Retinal pigment epithelial cell (primary cell): ENCODE measurements around the gene ACD.

Source experiments
- DNase-seq: peaks from one replicate; pipeline ENCODE4 v3.0.0-alpha.2; 2010; ENCODE audit warnings: low read depth
- H3K4me3 ChIP-seq: 2 replicates; pipeline ENCODE4 v1.5.1; 2011; ENCODE audit warnings: mild to moderate bottlenecking, low read length, control low read depth, moderate library complexity
- TF ChIP-seq, protein P1 (sequence below): conservative IDR thresholded peaks from 2 replicates; pipeline ENCODE4 v1.5.1; 2011; ENCODE audit warnings: low read depth, low read length, control low read depth, inconsistent platforms

ACD gene

GRCh38 chr16:67683767-67684166 is 23.7 kb upstream of the ACD start:
- TF ChIP-seq, protein P1, sequence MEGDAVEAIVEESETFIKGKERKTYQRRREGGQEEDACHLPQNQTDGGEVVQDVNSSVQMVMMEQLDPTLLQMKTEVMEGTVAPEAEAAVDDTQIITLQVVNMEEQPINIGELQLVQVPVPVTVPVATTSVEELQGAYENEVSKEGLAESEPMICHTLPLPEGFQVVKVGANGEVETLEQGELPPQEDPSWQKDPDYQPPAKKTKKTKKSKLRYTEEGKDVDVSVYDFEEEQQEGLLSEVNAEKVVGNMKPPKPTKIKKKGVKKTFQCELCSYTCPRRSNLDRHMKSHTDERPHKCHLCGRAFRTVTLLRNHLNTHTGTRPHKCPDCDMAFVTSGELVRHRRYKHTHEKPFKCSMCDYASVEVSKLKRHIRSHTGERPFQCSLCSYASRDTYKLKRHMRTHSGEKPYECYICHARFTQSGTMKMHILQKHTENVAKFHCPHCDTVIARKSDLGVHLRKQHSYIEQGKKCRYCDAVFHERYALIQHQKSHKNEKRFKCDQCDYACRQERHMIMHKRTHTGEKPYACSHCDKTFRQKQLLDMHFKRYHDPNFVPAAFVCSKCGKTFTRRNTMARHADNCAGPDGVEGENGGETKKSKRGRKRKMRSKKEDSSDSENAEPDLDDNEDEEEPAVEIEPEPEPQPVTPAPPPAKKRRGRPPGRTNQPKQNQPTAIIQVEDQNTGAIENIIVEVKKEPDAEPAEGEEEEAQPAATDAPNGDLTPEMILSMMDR: no peak
- DNase-seq: no peak
- no peak overlapping the region for H3K4me3 ChIP-seq

DNA sequence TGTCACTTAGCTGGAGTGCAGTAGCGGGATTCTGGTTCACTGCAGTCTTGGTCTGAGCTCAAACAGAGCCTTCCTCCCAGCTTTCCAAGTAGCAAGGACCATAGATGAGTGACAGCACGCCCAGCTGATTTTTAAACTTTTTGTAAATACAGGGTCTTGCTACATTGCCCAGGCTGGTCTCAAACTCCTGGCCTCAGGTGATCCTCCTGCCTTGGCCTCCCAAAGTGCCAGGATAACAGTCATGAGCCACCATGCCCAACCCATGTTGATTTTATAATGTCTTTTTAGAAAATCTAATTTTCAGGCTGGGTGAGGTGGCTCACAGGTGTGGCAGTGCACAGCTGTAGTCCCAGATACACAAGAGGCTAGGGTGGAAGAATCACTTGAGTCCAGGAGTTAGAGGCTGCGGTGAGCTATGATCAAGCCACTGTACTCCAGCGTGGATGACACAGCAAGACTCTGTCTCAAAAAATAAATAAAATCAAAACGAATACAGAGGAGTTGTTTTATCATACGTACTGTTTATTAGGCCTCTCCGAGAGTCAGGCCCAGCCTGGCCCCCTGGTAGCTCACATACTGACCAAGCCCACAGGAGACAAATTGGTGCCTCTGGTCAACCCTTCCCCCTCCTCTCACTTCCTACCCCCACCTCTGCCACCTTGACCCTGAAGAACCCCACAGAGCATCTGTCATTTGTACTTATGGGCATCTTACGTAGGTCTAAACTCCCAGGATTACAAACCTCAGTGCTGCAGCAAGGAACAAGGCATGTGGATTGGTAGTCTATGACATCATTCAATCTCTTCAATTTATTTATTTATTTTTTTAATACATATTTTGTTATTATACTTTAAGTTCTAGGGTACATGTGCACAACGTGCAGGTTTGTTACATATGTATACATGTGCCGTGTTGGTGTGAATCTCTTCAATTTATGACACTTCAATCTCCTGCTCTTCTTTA is 20.2 kb upstream of the ACD start:
- DNase-seq: no peak
- TF ChIP-seq, protein P1: no peak
- H3K4me3 ChIP-seq: no peak overlapping the region

- TF ChIP-seq, protein P1: no peak
- DNase-seq: no peak
- H3K4me3 ChIP-seq: no peak overlapping the region
Measured at GRCh38 chr16:67678354-67679023, 18.4 kb upstream of the ACD start.

- DNase-seq: no peak
- H3K4me3 ChIP-seq: no peak overlapping the region
- TF ChIP-seq, protein P1: no peak
Measured at GRCh38 chr16:67677712-67678111, 17.7 kb upstream of the ACD start.

DNA sequence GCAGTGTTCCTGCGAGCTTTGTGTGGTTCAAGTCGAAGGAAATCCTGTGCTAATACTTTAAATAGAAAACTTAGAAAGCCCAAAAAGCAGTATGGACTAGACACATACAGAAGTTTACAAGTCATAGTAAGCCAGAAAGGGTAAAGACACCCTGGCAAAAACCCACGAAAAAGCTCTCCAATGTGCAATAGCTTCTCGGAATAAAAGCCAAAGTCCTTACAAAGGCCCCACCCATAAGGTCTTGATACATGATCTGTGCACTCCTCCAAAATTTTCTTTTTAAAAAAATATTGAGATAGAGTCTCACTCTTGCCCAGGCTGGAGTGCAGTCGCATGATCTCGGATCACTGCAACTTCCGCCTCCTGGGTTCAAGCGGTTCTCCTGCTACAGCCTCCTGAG is 16.9 kb upstream of the ACD start:
- DNase-seq: no peak
- H3K4me3 ChIP-seq: no peak overlapping the region
- TF ChIP-seq, protein P1: no peak

GRCh38 chr16:67676516-67676915 is 16.5 kb upstream of the ACD start:
- no peak overlapping the region for H3K4me3 ChIP-seq
- TF ChIP-seq, protein P1: no peak
- no peak for DNase-seq
